ENCODE data around the gene TMTC1. TPM values are rescaled to one million over a fixed set of nuclear protein-coding genes. Genes with fewer than 3 reads are reported as not detected.

Gene TMTC1
- total RNA-seq, 2 donors from 2014 or later, result 3.3 to 6.3 TPM

DNA sequence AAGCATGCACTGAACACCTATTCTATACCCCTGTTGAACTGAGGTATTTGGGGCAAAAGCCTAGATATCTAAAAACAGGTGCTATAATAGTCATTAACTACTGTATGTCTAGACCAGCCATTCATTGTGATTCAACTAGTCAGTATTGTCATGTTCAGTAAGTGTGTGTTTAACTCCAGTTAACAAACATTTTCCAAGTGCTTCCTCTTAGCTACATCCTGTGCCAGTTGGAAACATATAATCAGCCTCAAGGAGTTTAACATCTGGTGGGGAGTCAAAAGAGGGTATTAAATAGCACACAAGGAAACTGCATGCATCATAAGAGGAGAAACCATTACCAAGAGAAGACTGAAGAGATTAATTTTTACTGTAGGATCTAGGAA lies 20.4 kb downstream of the TMTC1 start:
- H3K4me1 ChIP-seq, result no peaks in the 10 kb centered on the region
- intact Hi-C loops (cut with DNase I), result no loop called here
- TF ChIP-seq, protein P1, sequence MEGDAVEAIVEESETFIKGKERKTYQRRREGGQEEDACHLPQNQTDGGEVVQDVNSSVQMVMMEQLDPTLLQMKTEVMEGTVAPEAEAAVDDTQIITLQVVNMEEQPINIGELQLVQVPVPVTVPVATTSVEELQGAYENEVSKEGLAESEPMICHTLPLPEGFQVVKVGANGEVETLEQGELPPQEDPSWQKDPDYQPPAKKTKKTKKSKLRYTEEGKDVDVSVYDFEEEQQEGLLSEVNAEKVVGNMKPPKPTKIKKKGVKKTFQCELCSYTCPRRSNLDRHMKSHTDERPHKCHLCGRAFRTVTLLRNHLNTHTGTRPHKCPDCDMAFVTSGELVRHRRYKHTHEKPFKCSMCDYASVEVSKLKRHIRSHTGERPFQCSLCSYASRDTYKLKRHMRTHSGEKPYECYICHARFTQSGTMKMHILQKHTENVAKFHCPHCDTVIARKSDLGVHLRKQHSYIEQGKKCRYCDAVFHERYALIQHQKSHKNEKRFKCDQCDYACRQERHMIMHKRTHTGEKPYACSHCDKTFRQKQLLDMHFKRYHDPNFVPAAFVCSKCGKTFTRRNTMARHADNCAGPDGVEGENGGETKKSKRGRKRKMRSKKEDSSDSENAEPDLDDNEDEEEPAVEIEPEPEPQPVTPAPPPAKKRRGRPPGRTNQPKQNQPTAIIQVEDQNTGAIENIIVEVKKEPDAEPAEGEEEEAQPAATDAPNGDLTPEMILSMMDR (IDR thresholded peaks at IDR 0.05), result no peak
- DNase-seq, result no peak
- no peaks in the 10 kb centered on the region for H3K9me3 ChIP-seq
- no peak overlapping the region for H3K27ac ChIP-seq
- no peak overlapping the region for H3K9ac ChIP-seq (ENCODE audit: low read depth in 2 of 2, low read length in 2 of 2)
- H3K4me3 ChIP-seq, result no peak overlapping the region
- no peaks in the 10 kb centered on the region for H3K36me3 ChIP-seq
- H3K27me3 ChIP-seq, result no peaks in the 10 kb centered on the region

DNA sequence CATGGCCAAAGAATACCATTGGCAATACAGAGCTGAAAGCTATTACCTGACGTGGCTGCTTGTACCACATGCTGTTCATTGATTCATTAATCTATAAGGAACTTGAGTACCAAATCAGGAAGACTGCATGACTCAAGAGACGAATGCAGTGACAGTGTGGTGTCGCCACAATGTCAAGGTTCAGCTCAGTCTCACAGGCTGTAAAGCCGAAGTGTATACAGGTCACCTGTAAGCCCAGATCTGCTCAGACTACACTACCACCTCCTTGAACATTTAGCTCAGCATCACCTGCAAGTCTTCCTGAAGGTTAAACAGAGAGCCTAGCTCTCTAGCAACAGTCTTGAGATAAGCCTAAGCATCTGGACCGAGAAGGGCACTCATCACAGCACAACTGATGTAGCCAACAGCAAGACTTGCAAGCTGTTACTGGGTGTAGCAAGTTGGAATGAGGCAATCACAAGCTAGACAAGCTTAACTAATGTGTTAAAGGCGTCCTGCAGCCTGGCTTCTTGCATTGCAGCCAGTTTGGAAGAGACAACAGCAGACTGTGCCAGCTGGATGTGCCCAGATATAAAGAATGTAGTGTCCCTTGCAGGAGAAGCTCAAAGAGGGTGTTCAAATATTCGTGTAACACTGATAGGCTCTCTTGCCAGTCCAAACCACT lies 21.0 kb downstream of the TMTC1 start:
- H3K27me3 ChIP-seq, result no peaks in the 10 kb centered on the region
- no peak for DNase-seq
- H3K9me3 ChIP-seq, result no peaks in the 10 kb centered on the region
- intact Hi-C loops (cut with DNase I), result no loop called here
- TF ChIP-seq, protein P1 (IDR thresholded peaks at IDR 0.05), result no peak
- no peak overlapping the region for H3K27ac ChIP-seq
- H3K36me3 ChIP-seq, result no peaks in the 10 kb centered on the region
- no peak overlapping the region for H3K4me3 ChIP-seq
- H3K9ac ChIP-seq (ENCODE audit: low read depth in 2 of 2, low read length in 2 of 2), result no peak overlapping the region
- H3K4me1 ChIP-seq, result no peaks in the 10 kb centered on the region

DNA sequence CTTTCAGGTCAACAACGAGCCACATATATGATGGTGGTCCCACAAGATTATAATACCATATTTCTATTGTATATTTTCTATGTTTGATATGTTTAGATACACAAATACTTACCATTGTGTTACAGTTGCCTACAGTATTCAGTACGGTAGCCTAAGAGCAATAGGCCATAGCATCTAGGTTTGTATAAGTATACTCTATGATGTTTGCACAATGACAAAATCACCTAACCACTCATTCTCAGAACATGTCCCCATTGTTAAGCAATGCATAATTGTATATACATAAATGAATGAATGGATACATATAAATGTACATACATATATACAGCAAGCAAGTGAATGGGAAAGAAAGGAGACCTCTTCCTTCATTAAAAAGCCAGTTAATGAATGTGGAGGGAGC lies 23.8 kb downstream of the TMTC1 start:
- Histone ChIP-seq H3K4me1 (no peaks in the 10 kb centered on the region), H3K9ac (ENCODE audit: low read depth in 2 of 2, low read length in 2 of 2) (no peak overlapping the region), H3K27me3 (no peaks in the 10 kb centered on the region), H3K36me3 (no peaks in the 10 kb centered on the region), H3K9me3 (no peaks in the 10 kb centered on the region), H3K27ac (no peak overlapping the region), H3K4me3 (no peak overlapping the region)
- intact Hi-C loops (cut with DNase I), result no loop called here
- TF ChIP-seq, protein P1 (IDR thresholded peaks at IDR 0.05), result no peak
- DNase-seq, result no peak

DNA sequence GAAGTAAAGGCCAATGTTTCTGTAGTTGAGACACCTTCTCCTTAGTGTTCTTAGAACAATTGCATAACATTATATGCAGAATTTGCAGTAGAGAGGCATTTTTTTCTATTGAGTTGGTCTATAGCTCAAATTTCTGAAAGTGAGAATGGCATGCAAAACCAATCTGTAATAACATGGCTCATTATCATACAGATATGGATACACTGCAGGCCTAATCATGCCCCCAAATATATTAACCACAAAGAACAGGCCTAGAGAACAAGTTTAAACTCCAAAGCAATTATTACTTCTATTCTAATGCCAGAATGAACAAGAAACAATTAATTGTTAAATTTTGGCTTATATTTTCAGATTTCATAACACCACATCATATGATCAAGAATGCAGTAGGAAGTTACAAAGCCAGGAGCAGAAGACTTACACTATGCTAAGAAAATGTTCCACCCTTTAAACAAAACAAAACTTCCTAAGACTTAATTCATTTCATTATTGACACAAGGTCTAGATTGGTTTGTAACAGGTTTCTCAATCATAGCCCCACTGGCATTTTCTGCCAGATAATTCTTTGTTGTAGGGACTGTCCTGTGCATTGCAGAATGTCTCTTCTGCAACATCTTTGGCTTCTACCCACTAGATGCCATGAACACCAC lies 26.9 kb downstream of the TMTC1 start:
- intact Hi-C loops (cut with DNase I), result no loop called here
- Histone ChIP-seq H3K4me1 (no peaks in the 10 kb centered on the region), H3K27ac (no peak overlapping the region), H3K4me3 (no peak overlapping the region), H3K27me3 (no peaks in the 10 kb centered on the region), H3K9me3 (no peaks in the 10 kb centered on the region), H3K9ac (ENCODE audit: low read depth in 2 of 2, low read length in 2 of 2) (no peak overlapping the region), H3K36me3 (no peaks in the 10 kb centered on the region)
- no peak for DNase-seq
- TF ChIP-seq, protein P1 (IDR thresholded peaks at IDR 0.05), result no peak

DNA sequence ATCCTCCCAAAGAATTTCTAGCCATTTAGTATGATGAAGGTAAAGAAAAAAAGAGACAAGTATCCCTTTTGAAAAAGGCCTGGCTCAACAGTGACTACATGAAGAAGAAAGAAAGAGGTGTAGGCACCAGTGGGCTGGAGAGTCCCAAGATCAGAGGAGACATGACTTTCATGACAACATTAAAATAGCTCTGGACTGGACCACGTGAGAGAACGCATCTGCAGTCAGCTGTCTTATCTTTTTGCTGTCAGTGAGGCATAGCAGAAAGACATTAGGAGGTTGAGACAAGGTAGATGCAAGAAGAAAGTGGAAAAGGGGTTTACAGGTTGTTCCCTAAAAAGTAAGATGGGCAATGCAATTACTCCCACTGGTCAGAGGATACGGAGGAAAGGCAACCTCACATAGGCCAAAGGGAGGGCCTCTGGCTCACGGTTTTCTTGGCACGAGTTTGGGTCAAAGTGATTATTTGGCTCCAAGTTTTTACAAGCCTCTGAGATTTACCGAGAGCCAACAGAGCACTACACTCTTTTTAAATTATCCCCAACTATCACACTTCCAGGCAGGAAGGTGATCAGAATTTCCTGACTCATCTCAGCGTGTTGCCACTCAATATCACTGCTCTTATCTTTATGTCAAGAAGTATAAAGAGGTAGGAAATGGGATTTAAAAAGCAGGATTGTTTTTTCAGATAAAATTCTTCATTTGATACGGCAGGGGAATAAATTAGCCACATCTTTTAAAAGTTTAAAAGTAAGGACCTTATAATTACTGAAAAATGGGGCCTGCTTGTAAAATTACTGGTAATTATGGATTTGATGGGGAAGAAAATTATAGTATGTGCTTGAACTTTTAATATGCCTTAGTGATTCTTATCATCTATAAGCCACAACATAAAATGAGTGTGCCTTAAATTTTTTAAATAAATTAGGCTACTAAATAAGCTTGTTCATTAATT lies 29.2 kb downstream of the TMTC1 start:
- Histone ChIP-seq H3K9ac (ENCODE audit: low read depth in 2 of 2, low read length in 2 of 2) (no peak overlapping the region), H3K36me3 (no peaks in the 10 kb centered on the region), H3K4me3 (no peak overlapping the region), H3K4me1 (no peaks in the 10 kb centered on the region), H3K27me3 (no peaks in the 10 kb centered on the region), H3K9me3 (no peaks in the 10 kb centered on the region), H3K27ac (no peak overlapping the region)
- no peak for DNase-seq
- TF ChIP-seq, protein P1 (IDR thresholded peaks at IDR 0.05), result no peak
- intact Hi-C loops (cut with DNase I), result no loop called here
